ENCODE data around the gene TMEM218.
A peak's percentile ranks its signal among the peaks of the same experiment; 100 is the strongest.
"Not testable (repeated sequence)": the region's sequence is repeated elsewhere in the genome, so short reads cannot be mapped to it uniquely, and the experiment has no call there.

TMEM218 gene

DNA sequence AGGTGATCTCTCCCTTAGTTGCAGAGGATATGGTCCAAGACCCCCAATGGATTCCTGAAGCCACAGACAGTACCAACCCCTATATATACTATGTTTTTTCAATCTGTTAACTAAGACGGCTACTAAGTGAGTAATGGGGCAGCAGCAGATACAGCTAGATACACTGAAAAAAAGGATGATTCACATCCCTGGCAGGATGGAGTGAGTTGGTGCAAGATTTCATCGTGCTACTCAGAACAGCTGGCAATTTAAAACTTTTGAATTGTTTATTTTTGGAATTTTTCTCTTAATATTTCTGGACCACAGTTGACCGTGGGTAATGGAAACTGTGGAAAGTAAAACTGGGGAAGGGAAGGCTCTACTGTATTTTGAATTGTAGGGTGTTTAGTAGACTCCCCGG is 17.0 kb upstream of the TMEM218 start:
- no peak for DNase-seq

GRCh38 chr11:125124618-125124992 is 13.2 kb upstream of the TMEM218 start:
- DNase-seq = no peak

DNA sequence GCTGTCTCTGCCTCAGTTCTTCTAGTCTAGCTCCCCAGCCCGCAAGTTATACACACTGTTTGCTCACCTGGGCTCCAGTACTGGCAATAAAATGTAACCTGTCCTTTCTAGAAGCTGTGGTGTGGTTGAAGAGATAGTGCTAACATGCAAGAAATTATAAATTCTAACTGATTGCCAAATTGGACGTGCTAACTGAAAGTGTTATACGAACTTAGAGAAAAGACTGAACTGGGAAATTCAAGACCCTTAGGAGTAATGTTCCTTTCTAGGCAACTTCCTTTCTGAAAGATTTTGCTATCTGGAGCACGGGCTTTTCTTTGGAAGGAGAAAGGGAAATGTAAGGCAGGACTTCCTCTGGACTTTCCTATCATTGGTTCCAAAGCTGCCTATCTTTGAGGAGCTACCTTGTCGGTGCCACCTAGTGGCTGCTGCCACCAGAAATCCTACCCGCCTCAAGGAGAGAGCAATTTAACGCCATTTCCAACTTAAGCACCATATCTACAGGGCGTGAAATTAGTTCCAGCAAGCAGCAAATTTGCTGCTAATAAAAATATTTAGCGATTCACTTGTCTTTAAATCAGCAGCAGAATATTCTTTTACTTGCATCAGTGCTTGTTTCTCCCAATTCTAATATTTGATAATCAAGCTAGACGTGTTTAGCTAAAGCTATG is 12.7 kb upstream of the TMEM218 start:
- DNase-seq = peak; percentile 86

GRCh38 chr11:125123194-125123946 is 11.9 kb upstream of the TMEM218 start:
- DNase-seq = no peak

DNA sequence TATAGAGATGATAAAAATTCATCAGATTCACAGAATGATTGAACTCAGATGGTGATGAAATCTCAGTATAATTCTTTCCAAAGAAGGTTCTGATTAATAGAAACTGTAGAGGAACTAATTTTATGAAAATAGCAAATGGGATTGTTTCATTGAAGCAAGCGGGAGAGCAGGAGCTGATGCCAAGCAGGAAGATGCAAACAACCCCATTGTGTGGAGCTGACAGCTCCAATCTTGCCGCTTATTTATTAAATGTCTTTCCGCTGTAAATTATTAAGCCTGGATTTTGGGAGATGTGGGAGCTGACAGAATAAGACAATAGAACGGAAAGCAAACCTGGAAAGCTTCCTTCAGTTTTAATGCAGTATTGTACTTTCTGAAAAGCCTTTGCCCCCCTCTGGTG is 6.0 kb upstream of the TMEM218 start:
- no peak for DNase-seq

- DNase-seq = peak; percentile 31
These were observed 3.1 kb upstream of the TMEM218 start for GRCh38 chr11:125114518-125114917.

DNA sequence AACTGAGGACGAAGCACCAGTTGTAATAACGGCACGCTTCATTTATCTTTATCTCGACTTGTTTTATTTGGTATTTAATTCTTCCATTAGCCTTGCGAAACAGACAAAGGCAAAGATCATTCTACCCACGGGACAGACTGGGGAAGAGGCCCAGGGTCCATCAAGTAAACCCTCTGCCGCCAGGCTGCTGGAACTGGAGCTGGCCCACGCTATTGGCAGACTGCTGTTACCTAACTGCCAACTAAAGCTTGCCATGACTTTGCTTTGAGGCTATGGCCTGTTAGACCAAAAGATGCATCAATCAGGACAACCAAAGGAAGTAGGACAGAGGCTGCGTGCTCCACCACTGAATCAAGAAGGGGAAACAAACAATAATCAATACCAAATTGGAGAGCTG is 780 bp upstream of the TMEM218 start:
- DNase-seq = no peak

DNA sequence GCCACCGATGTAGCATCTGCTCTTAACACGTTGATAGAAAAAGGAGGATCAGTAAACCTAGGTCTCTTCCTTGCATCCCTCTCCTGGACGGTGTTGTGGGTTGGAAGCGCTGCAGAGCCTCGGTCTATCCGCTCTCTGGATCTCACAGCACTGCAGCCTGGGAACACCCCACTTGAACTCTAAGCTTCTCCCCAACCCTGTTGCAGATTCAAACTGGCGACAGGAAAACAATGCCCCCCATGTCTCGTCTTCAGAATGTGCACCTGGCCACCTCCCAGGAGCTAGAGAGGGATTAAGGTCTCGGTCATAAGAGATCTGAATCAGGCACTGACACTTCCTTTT is 454 bp downstream of the TMEM218 start:
- DNase-seq = peak; percentile 75

DNA sequence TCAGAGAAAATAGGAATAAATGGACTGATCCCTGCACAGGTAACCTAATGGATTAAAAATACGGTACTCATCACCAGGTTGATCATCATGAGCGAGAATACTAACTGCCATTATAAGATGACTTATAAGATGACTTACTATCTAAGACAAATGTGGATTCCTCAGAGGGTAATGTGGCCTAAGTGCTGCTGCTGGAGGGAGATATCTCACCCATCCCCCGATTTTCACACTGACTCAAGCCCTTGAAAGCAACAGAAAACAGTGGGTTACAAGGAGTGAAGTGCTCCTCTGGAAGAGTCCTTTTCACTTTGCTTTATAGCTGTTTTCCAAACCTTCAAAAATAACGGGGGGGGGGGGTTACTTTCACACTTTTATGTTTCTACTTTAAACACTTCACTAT is 920 bp downstream of the TMEM218 start:
- DNase-seq = peak; percentile 52

DNA sequence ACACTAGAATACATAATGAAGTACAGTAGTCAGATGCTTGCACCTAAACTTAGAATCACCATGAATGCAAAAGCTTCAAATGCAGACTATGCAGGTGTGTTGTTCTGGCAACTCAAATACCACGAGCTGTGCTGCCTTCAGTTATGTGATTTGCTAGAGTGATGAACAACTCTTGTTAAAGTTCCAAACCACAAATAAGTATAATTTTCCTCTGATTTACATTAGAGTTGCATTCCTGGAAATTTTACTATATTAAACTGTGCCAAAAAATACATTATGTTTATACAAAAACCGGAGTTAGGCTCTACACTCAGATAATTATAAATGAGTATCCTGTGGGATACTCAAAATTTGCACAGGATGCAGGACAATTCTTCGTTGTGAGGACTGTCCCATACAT is 3.0 kb downstream of the TMEM218 start:
- DNase-seq = no peak

DNA sequence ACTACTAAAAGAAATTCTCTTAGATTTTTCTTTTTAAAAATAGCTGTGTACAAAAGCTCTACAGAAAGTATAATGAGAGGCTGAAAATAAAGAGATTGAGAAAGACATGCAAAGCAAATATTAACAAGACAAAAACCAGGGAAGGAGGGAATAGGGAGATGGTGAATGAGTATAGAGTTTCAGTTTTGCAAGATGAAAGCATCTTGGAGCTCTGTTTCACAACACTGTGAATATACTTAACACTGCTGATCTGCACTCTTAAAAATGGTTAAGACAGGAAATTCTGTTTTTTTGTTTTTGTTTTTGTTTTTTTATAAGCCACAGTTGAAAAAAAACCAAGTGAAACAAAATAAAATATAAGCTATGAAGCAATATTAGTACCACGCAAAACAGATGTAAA is 5.5 kb downstream of the TMEM218 start:
- no peak for DNase-seq

DNA sequence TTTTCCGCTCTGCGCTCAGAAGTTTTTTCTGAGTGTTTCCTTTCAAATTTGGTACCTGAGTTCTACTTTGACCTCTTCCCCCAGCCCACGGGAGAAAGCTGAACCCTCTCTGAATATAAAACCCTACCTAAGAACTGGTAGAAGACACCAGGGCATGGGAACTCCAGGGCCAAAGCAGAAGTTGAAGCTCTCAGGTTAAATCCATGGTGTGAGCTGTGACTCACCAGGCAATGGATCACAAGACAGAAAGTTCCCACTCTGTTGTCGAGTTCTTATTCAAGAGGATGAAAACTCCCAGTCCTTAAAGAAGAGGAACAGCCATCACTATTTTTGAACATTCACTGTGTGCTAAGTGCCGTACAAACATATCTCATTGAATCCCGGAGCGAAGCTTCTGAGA is 8.9 kb downstream of the TMEM218 start:
- no peak for DNase-seq

DNA sequence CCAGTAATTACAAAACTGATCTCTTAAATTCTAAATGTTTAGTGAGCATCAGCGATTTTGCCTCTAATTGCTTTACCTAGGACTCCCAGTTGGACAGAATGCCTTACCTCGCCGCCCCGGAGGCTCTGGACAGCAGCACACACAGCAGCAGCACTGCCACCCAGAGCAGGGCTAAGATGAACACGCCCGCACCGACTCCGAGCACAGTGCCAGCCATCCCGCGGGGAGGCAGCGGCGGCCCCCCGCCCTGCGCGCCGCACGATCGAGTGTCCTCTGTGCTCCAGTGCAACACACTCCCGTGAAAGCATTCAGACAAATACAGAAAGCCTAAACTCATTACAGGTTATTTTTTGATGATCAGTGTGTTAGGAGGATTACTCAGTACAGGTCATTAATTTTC is 9.4 kb downstream of the TMEM218 start:
- DNase-seq = no peak

DNA sequence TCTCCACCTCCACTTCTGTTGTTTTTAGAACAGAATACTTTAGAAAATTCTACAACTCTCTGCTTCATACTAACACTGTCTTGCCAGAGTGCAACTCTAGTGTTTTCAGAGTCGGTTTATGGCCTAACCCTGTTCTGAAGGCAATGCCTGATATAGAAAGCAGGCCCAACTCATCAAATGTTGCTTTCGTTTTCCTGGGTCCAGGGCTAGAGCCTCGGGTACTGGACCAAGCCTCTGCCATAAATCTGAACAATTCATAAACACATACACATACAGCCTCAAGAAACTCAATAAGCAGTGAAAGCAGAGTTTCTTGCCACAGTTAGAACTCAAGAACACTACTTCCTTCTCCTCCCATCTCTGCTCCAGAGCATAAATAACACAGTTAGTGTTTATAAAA is 9.8 kb downstream of the TMEM218 start:
- DNase-seq = no peak

GRCh38 chr11:125100136-125100535 is 11.3 kb downstream of the TMEM218 start:
- no peak for DNase-seq

DNA sequence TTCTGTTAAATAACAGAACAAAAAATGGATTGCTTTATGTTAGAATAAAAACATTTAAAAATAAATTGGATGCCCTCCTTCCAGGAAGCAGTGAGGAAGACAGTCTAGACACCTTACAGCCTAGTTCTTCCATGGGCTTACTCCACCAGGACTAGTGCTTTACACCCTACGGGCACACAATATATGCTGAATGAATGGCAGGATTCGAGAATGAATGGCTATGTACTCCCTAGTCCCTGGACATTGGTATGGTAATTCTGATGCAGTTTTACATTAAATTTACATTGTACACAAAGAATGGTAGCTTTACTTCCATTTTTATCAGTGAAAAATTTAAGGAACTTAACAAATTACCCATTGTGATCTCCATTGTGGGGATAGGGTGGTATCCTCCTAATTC is 16.7 kb downstream of the TMEM218 start:
- no peak for DNase-seq

DNA sequence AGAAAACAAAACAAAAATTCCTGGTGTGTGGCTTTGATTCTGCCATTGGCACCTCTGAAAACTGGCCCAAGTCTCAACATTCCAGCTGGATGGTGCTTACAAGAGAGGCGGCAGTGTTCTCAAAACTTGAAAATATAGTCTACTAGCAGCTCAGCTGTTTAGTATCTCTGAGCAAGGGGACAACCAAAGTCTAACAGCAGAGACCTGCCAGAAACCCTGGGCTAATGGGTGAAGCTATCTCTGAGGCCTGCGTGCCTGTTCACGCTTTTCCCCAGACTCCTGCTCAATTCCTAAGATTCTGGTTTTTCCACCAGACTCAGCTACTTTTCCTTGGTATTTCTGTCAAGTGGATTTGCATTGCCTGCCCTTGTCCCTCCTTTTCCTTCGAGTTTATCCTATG is 17.9 kb downstream of the TMEM218 start:
- no peak for DNase-seq

DNA sequence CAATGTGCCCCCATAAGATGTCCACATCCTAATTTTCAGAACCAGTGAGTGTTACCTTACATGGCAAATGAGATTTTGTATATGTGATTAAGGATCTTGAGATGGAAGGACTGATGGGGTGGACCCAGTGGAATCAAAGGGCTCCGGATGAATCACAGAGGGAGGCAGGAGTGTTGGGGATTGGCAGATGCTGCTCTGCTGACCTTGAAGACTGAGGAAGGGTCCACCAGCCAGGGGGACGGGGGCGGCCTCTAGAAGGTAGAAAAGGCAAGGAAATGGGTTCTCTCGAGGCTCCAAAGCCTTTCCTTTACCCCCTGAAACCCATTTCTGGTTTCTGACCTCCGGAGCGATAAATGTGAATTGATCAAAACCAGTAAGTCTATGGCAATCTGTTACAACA is 18.8 kb downstream of the TMEM218 start:
- no peak for DNase-seq

GRCh38 chr11:125091877-125092664 is 19.4 kb downstream of the TMEM218 start:
- no peak for DNase-seq

- DNase-seq = peak; percentile 85
These were observed 20.1 kb downstream of the TMEM218 start for GRCh38 chr11:125091247-125091876.

GRCh38 chr11:125090816-125091215 is 20.6 kb downstream of the TMEM218 start:
- no peak for DNase-seq

DNA sequence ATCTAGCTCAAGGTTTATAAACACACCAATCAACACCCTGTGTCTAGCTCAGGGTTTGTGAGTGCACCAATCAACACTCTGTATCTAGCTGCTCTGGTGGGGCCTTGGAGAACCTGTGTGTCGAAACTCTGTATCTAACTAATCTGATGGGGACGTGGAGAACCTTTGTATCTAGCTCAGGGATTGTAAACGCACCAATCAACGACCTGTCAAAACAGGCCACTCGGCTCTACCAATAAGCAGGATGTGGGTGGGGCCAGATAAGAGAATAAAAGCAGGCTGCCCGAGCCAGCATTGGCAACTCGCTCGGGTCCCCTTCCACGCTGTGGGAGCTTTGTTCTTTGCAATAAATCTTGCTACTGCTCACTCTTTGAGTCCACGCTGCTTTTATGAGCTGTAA is 21.3 kb downstream of the TMEM218 start:
- not testable (repeated sequence) for DNase-seq

GRCh38 chr11:125089481-125089880 is 21.9 kb downstream of the TMEM218 start:
- DNase-seq = not testable (repeated sequence)
